ENCODE data around the gene UCMA.

GRCh38 chr10:13187135-13187534, 47.0 kb downstream of the UCMA start:
- TF ChIP-seq CTCF (IDR thresholded peaks at IDR 0.05): no peak
- no peak for TF ChIP-seq POLR2A (IDR thresholded peaks at IDR 0.05)

Data from right lobe of liver (tissue), 4 donors.